Measurements from ENCODE around the gene MED28.

- TF ChIP-seq TCF4 (CRISPR knock-in tag; IDR thresholded peaks at IDR 0.05; ENCODE audit: borderline replicate concordance) (no peak), ZNF70 (CRISPR knock-in tag; IDR thresholded peaks at IDR 0.05) (no peak), SNAI2 (CRISPR knock-in tag; IDR thresholded peaks at IDR 0.05) (no peak), CSRNP3 (CRISPR knock-in tag; IDR thresholded peaks at IDR 0.05) (no peak)
Observed at GRCh38 chr4:17664755-17665154, 50.3 kb downstream of the MED28 start.

All from SK-N-SH treated with all-trans-retinoic acid at 6 μM for 48 hours (cell line).